A172 (cell line): ENCODE results near the gene RPS10. TPM values are rescaled to one million over a fixed set of nuclear protein-coding genes. Genes with fewer than 3 reads are reported as not detected.
"Not testable (repeated sequence)": the region's sequence is repeated elsewhere in the genome, so short reads cannot be mapped to it uniquely, and the experiment has no call there.

Experiments
- DNase-seq: peaks from one replicate; pipeline ENCODE4 v3.0.0-alpha.2; 2015; ENCODE audit warnings: low spot score
- total RNA-seq: library from RNA; depleted of rRNA; stranded (reverse); fragments of >200 nt; shearing (Covaris generic); gene quantifications from 2 replicates; pipeline ENCODE4 v1.2.3, GENCODE V29; 2014

The RPS10 gene
- total RNA-seq, 1 experiment from 2014 or later = 2,323 TPM

DNA sequence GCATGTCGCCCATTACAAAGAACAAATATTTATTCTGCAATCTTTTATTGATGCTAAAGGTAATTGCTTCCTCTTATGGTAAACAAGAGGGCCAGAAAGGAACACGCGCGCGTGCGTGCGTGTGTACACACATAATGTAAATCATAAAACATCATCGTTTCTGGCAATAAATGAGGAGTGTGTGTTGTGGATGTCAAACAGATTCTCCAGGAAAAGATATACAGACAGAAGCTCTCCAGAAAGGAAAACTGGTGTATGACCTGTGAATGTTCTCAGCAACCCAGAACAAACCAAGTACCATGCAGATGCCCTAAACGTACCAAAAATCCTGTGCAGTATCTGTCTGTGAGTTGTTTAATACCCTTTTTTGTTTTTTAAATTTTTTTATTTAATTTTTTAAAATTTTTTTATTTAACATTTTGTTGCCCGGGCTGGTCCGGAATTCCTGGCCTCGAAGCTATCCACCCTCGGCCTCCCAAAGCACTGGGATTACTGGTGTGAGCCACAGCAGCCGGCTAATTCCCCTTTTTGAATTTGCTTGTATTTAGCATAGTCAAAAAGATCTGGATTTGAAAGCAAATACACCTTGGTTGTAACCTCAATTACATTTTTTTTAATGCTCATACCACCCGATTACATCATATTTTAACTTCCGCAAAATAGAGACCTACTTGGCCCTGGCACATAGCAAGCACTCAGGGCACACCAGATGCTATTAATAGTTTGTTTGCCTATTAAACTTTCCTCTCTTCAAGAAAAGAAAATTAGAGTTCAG, 32.5 kb downstream of the RPS10 start:
- DNase-seq = no peak

GRCh38 chr6:34392497-34393190, 33.2 kb downstream of the RPS10 start, which contains the start of gene NUDT3:
NUDT3 (minus strand) TSS chr6:34392669; CDS start chr6:34392362, 307 bp downstream.
- peak; percentile 82 for DNase-seq

- DNase-seq = peak; percentile 32
These were observed 33.9 kb downstream of the RPS10 start for GRCh38 chr6:34391786-34392496.

DNA sequence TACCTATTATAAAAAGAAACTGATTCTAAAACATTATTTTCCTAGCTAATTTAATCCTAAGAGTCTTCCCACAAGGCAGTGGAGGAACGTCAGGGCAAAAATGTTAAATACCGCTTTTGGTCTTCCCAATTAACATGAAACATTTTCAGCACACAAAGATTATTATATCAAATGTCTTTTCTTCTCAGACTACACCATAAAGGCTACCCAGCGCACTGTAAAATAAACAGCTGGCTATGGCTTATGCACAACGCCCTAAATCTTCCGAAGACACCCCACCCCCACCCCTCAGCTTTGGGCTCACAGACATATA, 34.4 kb downstream of the RPS10 start:
- DNase-seq = no peak

GRCh38 chr6:34390531-34391472, 35.1 kb downstream of the RPS10 start:
- DNase-seq = peak; percentile 31

DNA sequence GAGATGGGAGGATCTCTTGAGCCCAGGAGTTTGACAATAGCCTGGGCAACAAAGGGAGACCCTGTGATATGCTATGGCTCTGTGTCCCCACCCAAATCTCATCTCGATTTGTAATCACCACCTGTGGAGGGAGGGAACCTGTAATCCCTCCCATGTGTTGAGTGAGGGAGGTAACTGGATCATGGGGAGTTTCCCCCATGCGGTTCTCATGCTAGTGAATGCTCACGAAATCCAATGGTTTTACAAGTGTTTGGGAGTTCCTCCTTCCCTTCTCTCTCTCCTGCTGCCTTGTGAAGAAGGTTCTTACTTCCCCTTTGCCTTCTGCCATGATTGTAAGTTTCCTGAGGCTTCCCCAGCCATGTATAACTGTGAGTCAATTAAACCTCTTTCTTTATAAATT, 36.8 kb downstream of the RPS10 start:
- DNase-seq = no peak

GRCh38 chr6:34388421-34388820, 37.4 kb downstream of the RPS10 start:
- DNase-seq = no peak

- peak; percentile 18 for DNase-seq
These were observed 39.3 kb downstream of the RPS10 start for GRCh38 chr6:34386316-34387137.

DNA sequence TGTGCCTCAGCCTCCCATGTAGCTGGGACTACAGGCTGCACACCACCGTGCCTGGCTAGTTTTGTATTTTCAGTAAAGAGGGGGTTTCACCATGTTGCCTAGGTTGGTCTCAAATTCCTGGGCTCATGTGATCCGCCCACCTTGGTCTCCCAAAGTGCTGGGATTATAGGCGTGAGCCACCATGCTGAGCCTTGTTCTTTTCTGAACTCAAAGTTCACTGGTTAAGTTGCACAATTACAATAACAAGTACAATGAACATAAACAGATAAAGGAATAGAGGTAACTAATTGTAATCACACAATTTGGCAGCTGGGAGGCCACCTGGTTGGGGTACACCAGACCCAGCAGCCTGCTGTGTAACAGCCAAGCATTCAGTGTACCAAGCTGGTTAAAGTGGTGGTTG, 40.1 kb downstream of the RPS10 start:
- no peak for DNase-seq

- no peak for DNase-seq
These were observed 41.3 kb downstream of the RPS10 start for GRCh38 chr6:34384321-34385153.

DNA sequence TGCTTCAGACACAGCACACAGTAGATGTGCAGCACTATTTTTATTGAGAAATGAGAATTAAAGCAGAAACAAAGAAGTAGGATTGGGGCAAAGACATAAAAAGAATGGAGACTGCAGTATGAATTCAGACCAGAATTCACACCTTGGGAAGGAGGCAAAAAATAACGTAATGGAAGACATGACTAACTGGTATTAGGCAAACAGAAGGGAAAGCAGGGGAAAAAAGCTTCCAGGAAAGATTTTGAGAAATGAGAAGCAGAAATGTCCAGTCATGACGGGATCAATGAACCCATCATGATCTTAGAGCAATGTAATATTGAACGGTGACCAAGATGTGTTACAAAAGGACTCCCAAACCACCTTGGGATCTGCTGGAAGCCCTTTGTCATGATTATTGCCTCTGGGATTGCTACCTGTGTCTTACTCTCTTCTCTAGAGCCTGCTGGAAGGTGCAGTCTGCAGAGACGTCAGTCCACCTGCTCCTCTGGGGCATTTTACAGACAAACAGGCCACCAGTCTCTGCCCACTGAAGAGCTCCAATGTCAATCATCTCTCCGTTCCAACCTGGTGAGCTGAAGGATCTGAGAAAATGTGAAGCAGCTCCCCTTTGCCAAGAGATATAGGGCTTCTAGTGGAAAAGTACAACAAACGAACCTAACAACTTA, 42.1 kb downstream of the RPS10 start:
- DNase-seq = no peak

DNA sequence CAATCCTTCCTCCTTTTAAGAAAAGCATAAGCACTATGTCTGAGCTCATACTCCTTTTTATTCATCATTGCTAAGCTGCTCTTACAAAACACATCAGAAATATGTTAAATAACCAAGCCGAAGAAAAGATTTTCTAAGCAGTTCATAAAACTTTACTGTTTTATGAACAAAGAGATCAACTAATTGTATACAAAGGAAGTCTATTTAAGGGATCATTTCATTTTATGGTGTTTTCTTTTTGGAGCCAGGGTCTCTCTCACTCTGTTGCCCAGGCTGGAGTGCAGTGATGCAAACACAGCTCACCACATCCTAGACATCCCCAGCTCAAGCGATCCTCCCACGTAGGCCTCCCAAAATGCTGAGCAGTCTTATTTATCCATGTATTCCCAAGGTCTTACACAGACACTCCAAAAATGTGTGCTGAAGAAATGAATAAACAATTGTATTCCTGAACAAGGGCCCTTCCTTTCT, 42.7 kb downstream of the RPS10 start:
- DNase-seq = no peak

DNA sequence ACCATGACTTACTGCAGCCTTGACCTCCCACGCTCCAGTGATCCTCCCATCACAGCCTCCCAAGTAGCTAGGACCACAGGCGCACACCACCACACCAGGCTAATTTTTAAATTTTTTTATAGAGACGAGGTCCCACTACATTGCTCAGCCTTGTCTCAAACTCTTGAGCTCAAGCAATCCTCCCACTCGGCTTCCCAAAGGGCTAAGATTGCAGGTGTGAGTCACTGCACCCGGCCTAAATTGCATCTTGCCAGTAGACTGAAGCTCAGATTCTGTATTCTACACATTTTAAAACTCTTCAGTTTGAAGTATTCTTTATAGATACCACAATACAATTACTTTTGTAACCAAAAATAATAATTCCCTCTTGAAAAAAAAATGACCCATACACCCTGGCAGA, 44.8 kb downstream of the RPS10 start:
- no peak for DNase-seq

DNA sequence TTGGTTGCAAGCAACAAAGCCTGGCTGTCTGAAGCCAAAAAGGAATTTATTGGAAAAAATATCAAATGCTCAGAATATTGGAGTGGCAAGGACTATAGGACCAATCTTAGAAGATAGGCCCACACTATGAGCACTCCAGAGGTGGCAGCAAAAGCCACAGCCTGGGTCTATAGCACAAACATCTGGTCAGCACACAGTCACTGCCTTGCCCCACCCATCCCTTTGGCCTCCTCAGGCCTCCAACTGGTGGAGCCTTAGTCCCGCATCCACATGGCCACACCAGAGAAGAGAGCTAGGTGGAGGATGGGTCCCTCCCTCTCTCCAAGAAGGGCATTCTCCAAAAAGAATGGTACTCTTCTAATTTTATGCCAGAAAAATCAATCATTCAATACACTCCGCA, 47.4 kb downstream of the RPS10 start:
- DNase-seq = no peak

GRCh38 chr6:34377984-34378383, 47.9 kb downstream of the RPS10 start:
- no peak for DNase-seq

DNA sequence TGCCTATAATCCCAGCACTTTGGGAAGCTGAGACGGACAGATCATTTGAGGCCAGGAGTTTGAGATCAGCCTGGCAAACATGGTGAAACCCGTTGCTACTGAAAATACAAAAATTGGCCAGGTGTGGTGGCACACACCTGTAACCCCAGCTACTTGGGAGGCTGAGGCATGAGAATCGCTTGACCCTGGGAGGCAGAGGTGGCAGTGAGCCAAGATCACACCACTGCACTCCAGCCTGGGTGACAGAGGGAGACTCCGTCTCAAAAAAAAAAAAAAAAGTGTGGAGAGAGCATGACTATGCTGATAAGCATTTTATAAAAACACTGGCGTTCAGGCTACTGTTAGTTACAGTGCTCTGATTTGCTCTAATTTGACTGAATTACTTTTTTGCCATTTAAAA, 48.3 kb downstream of the RPS10 start:
- not testable (repeated sequence) for DNase-seq

- no peak for DNase-seq
These were observed 50.0 kb downstream of the RPS10 start for GRCh38 chr6:34375833-34376232.

DNA sequence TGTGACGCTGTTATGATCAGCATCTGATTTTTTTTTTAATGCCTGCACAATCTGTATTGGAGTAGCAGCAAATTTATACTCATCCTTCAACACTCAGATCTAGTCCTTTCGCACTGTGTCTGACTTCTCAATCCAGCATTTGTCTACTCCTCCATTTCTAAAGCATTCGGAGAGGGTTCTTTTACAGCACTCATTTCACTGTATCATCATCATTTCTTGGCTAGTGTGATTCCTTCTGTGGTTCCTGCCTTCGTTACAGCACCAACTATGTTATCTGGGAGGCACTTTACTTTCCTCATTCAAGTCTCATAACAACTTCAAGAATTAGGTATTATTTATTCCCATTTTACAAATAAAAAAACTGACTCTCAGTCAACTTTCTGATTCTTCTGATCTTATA, 51.4 kb downstream of the RPS10 start:
- DNase-seq = no peak

DNA sequence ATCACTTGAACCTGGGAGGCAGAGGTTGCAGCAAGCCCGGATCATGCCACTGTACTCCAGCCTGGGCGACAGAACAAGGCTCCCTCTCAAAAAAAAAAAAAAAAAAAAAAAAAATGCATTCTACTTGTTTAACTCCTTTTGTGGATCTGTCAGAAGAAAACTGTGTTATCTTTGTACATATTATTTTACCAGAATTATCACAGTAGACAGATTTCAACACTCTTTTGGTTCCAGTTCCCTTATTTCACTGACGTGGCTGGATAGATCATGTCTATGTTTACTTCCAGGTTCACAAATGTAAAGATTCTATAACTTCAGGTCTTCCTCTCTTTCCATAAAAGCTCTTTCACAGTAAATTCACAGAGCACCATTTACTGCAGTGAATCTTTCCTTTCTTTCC, 51.8 kb downstream of the RPS10 start:
- DNase-seq = no peak
